GM18858 (cell line): Measurements from ENCODE around the gene RANBP1.

Experiments used
- ATAC-seq: cut with Tn5 transposase; IDR thresholded peaks from one replicate; pipeline ENCODE4 v1.9.1; 2021; ENCODE audit not compliant: unreplicated experiment

RANBP1 gene

DNA sequence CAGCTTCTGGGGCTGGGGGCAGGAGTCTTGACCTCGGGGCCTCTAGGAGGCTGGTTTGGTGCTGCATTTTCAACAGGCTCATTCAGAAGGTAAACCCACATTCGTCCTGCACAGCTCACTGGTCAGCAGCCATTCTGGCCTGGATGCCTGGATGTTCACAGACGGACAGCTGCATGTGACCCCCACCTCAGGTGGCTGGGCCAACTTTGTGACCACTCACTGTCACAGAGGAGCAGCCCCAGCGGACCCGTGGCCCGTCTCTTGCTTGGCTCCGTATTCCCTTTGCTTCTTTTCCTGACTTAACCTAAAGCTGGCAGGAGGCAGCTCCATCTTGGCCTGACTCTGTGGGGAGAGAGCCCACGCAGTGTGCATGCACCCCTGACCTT, 27.6 kb upstream of the RANBP1 start:
- ATAC-seq = no peak

GRCh38 chr22:20089226-20089976, 26.5 kb upstream of the RANBP1 start:
- ATAC-seq = no peak

DNA sequence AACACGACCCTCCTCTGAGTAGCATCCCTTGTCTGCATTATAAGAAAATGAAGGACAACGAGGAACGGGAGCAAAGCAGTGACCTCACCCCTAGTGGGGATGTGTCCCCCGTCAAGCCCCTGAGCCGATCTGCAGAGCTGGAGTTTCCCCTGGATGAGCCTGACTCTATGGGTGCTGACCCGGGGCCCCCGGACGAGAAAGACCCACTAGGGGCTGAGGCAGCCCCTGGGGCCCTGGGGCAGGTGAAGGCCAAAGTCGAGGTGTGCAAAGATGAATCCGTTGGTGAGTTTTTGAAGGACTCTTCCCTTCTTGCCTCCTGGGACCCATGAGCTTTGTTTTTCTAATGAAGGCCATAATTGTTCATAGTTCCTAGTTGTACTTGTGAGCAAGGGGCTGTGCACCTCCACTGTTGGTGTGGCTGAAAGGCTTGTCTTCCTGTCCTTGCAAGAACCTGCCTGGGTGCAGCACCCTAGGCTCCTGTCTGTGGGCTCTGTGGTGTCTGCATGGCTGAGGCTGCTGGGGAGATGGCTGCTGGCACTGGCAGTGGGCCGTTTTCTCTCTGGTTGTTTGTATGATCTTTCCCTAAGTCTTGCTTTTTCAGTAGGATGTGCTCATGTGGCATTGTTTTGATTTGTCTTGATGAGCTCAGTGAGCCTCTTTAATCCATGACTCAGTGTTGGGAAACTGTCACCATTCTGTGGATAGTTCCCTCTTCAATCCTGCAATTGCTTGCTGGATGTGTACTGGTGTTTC, 25.8 kb upstream of the RANBP1 start:
- no peak for ATAC-seq

DNA sequence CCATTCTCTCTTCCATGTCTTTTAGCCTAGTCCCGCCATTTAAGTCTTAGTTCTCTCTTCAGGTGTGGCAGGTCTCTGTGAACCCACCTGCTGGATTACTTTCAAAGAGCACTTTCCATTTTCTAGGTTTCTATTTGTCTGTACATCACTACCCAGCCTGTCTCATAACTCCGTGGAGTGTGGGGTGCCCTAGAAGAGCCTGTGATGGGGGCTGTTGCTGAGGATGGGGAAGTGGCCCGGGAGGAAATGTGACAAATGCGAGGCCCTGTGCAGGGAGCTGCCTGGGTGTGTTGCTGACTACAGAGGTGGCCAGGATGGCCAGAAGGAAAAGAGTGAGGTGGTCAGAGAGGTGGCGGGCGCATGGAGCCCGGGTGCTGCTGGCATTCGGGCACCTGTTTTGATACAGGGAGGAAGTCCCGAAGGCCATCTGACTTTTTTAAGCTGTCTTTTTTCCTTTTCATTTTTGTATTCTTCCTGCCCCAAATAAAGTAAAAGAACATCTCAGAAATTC, 25.1 kb upstream of the RANBP1 start:
- no peak for ATAC-seq

DNA sequence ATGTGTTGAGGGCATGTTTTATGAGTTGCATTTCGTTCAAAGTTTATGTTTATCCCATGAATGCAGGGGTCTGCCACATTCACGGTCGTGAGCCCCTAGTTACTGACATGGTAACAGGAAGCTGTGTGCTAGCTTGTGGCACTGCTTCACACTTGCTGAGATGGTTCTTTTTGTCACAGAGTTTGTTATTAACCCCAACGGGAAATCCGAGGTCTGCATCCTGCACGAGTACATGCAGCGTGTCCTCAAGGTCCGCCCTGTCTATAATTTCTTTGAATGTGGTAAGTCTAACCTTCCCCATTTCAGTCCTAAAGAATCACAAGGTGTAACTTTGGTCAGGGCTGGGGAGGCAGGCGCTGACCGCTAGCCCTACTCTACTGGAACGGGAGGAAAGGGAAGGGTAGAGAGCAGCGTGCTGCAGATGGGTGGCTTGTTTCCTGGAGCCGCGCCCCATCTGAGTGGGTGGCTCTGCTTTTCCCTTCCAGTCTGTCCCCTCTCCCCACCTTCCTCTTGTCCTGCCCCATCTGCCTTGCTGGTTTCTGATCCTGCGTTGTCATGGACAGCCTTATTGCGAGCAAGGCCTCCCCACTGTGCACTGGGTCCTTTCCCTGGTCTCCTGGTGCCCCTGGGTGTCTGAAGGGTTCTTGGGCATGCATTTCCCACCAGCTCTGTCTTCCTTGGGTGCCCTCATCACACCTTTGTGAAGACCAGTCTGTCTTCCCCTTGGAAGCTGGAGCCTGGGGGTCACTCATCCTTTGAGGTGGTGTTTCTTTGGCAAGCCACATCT, 24.0 kb upstream of the RANBP1 start:
- no peak for ATAC-seq

DNA sequence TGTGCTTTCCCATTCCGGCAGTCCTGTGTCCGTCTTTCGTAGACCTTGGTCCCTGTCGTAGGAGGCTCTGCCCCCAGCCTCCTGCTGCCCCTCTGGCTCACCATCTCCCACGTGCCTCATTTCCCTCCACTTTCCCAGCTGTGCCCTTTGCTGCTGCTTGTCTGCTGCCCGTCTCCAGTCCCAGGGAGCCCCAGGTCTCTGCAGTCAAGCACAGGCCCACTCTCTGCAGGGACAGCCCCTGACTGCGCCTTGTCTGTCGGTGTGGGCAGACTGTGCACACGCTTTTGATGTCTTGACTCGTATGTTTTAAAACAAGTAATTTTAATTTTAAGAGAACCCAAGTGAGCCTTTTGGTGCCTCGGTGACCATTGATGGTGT, 23.4 kb upstream of the RANBP1 start:
- no peak for ATAC-seq

- ATAC-seq = no peak
Measured at GRCh38 chr22:20093418-20094196, 22.3 kb upstream of the RANBP1 start.

GRCh38 chr22:20094197-20094807, 21.6 kb upstream of the RANBP1 start:
- ATAC-seq = no peak

DNA sequence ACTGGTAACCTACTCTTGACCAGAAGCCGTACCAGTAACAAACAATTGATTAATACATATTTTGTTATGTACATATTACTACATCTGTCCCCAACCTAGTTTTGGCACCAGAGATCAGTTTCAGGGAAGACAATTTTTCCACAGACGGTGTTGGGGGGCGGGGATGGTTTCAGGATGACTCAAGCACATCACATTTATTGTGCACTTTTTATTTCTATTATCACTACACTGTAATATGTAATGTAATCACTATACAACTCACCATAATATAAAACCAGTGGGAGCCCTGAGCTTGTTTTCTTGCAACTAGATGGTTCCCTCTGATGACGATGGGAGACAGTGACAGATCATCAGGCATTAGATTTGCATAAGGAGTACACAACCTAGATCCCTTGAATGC, 20.4 kb upstream of the RANBP1 start:
- ATAC-seq = no peak

DNA sequence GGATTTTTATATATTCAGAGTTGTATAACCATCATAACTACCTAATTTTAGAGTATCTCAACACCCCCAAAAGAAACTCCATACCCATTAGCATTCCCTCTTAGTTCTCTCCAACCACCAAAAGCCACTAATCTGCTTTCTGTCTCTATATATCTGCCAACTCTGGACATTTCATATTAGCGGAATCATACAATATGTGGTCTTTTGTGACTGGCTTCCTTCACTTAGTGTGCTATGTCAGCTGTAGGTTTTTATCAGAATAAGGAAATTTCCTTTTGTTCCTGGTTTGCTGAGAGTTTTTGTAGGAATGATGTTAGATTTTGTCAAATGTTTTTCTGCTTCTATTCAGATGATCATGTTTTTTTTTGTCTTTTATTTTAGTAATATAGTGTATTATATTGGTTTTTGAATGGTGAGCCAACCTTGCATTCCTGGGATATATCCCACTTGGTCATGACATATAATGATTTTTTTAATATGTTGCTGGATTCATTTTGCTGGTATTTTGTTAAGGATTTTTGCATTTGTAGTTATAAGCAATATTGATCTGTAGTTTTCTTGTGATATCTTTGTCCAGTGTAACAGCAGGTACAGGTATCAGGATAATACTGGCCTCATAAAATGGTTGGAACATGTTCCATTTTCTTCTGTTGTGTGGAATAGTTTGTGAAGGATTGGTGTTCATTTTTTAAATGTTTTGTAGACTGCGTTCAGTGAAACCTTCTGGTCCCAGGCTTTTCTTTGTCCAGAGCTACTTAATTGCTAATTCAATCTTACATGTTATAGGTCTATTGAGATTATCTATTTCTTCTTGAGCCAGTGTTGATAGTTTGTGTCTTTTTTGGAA, 19.1 kb upstream of the RANBP1 start:
- no peak for ATAC-seq

DNA sequence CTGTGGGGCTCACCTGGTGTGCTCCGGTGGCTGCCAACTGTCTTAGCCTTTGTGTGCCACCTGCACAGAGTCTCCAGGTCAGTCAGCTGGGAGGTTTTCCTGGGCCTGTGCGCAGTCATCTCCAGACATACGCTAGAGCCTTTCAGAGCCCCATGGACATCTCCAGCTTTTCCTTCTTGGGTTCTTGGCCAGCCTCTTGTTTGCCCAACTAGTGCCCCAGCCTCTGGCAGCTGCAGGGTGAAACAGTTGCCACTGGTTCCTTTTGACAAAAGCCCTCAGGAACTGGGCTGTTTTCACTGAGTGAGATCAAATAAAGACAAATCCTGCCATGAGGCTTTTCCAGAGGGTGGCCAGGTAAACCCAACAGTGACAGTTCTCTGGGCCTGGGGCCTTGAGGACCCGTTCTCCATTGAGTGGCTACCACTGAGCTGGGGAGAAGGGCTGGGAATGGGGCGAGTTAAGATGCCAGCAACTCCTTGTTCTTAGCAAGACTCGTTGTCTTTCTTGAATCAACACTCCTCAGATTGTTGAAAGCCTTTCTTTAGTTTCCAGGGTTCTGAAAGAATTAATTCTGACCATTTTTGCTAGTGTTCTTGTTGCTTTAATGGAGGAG, 16.7 kb upstream of the RANBP1 start:
- no peak for ATAC-seq

DNA sequence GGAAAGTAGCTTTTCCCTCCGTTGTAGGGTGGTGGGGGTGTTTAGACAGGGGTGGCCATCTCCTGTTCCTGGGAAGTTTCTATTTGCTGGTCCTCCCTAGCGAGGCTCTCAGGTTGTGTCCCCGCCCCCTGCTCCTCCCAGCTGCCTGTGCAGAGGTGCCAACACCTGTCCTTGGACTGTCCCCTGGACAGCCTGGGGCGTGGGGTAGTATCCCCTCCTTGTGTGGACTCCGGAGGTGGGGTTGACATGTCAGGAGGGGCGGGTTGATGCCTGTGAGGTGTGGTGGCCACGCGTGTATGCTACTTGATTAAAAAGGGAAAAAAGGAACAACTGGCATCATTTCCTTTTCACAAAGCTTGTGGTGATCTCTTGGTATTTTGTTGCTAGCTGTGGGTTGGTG, 14.3 kb upstream of the RANBP1 start:
- no peak for ATAC-seq

DNA sequence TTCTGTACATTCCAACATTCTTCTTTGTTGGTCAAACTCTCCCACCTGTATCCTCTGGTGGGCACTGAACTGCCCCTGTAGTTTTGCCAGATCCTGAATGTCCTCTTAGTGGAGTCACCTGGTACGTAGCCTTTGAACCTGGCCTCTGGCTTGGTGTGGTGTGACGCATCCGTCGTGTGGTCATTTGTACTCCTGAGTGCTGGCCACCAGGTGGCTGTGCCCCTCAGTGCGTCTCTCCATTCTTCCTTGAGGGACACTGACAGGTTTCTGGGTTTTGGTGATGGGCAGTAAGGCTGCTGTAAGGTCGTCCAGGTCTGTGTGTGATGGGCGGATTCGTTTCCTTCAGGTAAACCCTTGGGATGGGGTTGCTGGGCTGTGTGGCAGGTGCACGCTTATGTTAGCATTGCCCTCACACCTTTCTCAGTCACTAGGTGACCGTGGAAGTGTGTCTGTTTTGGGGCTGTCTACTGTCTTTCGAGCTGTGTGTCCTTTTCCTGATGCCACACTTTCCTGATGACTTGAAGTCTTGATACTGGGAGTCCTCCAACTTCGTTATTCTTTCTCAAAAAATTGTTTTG, 13.6 kb upstream of the RANBP1 start:
- ATAC-seq = no peak

DNA sequence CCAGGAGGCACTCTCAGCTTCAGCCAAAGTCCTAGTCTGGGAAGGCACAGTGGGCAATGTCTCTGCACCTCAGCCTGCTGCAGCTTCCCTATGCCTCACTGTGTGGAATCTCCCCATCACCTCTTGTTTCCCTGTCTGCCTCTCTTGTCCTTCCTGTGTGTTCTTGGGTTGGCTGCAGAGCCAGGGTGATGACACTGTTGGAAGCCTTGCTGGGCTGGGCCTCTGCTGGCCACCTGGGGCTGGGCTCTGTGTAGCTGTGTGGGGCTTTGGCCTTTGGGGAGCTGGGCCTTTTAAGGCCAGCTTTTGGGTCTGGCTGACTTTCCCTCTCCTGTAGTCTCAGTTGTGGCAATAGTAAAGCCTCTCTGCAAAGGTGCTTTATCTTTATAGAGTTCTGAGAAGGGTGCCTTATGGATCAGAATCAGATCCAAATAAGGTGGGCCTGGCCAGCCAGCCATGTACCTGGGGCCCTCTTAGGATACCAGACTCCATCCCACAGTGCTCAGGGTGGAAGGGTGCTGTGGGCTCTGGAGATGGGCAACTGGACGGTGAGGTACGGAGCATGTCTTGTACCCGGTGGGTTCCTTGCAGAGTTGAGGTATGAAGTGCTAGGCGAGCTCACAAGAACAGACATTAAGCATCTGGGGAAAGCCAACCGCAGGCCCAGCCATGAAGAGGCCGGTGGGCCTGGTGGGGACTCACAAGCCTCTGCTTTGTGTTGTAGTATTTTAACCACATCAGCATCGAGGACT, 10.3 kb upstream of the RANBP1 start:
- no peak for ATAC-seq

GRCh38 chr22:20106205-20106848, 9.6 kb upstream of the RANBP1 start:
- no peak for ATAC-seq

DNA sequence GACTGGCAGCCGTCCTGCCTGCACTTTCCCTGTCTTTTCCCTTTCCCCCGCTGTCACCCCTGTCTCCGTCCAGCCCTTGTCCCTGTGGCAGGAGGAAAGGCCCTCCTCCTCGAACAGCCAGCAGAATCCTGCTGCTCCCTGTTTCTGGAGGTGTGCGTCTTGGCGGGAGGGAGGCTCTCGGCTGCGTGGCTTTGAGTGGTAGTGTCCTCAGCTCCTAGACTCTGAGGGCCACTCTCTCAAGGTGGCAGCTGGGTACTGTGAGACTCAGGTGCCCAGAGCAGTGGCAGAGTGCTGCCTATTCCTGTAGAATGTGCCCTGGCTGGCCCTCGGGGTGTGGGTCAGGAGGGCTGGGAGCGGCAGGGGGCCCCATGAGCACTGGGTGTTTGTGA, 9.1 kb upstream of the RANBP1 start:
- no peak for ATAC-seq

- ATAC-seq = no peak
Measured at GRCh38 chr22:20107471-20107901, 8.4 kb upstream of the RANBP1 start.
